ENCODE data around the gene CSTPP1.

DNA sequence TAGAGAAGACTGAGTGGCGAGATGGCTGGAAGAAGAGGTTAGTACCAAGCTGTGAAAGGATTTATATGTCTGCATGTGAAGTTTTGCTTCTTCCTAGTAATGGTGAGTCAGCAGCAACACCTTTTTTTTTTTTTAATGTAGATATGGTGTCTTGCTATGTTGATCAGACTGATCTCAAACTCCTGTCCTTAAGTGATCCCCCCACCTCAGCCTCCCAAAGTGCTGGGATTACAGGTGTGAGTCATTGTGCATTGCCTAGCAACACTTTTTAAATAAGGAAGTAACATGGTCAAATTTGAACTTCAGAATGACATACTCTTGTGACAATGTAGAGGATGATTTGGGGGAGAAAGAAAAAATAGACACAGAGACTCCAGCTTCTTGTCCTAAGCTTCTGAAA, 6.5 kb upstream of the CSTPP1 start:
- TF ChIP-seq SIN3A (IDR thresholded peaks at IDR 0.05; ENCODE audit: borderline replicate concordance, insufficient read depth, low read length): no peak
- no peak for TF ChIP-seq POLR2AphosphoS5 (IDR thresholded peaks at IDR 0.05; ENCODE audit: low read depth, low read length)

Data from PFSK-1 (cell line).